ENCODE data around the gene SUPT3H. TPM values are rescaled to one million over a fixed set of nuclear protein-coding genes. Genes with fewer than 3 reads are reported as not detected.

SUPT3H gene
- total and polyA plus RNA-seq, 2 donors (not counting 1 experiment from before 2014, with no cell fraction given) = 5.5 to 12.4 TPM

- H3K9me3 Mint-ChIP-seq (ENCODE audit: insufficient read depth) = no peaks in the 10 kb centered on the region
- no peak overlapping the region for H3K27ac Mint-ChIP-seq
Observed at GRCh38 chr6:45300736-45301135, 77.0 kb downstream of the SUPT3H start.

DNA sequence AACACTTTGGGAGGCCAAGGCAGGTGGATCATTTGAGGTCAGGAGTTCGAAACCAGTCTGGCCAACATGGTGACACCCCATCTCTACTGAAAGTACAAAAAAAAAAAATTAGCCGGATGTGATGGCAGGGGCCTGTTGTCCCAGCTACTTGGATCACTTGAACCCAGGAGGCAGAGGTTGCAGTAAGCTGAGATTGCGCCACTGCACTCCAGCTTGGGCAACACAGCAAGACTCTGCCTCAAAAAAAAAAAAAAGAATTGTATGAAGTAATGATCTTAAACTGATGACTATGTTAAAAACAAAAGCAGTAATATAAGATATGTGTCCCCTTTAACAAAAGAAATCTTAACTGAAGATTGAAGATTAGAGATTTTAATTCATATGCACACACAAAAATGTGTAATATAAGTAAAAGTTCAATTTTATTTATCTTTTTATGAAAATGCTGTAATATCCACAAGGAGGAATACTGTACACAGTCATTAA lies 78.6 kb downstream of the SUPT3H start:
- no peak overlapping the region for H3K4me3 ChIP-seq (ENCODE audit: control extremely low read depth in 1 of 5, extremely low read depth in 1 of 5, insufficient read depth in 1 of 5, low read depth in 2 of 5, low read length in 4 of 5)
- H3K9ac ChIP-seq (ENCODE audit: low read length) = no peak overlapping the region
- H3K9me3 Mint-ChIP-seq (ENCODE audit: insufficient read depth) = no peaks in the 10 kb centered on the region
- no peaks in the 10 kb centered on the region for H3K9me3 ChIP-seq (ENCODE audit: control extremely low read depth in 1 of 3, control insufficient read depth in 2 of 3, insufficient read depth in 1 of 3, low read length in 2 of 3)
- POLR2A ChIA-PET = no interaction called here
- TF ChIP-seq, protein P1, sequence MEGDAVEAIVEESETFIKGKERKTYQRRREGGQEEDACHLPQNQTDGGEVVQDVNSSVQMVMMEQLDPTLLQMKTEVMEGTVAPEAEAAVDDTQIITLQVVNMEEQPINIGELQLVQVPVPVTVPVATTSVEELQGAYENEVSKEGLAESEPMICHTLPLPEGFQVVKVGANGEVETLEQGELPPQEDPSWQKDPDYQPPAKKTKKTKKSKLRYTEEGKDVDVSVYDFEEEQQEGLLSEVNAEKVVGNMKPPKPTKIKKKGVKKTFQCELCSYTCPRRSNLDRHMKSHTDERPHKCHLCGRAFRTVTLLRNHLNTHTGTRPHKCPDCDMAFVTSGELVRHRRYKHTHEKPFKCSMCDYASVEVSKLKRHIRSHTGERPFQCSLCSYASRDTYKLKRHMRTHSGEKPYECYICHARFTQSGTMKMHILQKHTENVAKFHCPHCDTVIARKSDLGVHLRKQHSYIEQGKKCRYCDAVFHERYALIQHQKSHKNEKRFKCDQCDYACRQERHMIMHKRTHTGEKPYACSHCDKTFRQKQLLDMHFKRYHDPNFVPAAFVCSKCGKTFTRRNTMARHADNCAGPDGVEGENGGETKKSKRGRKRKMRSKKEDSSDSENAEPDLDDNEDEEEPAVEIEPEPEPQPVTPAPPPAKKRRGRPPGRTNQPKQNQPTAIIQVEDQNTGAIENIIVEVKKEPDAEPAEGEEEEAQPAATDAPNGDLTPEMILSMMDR (IDR thresholded peaks at IDR 0.05) = no peak
- no peak for TF ChIP-seq EZH2 (IDR thresholded peaks at IDR 0.05; ENCODE audit: borderline replicate concordance, insufficient read depth, low read depth, low read length, poor library complexity, severe bottlenecking)
- intact Hi-C loops (cut with micrococcal nuclease) = no loop called here
- H3K27ac Mint-ChIP-seq = no peak overlapping the region
- H3K4me3 Mint-ChIP-seq = no peak overlapping the region
- no peaks in the 10 kb centered on the region for H4K20me1 ChIP-seq (ENCODE audit: control insufficient read depth, insufficient read depth, low read length, poor library complexity, severe bottlenecking)
- no peaks in the 10 kb centered on the region for H3K27me3 Mint-ChIP-seq
- no peaks in the 10 kb centered on the region for H3K4me1 ChIP-seq (ENCODE audit: control insufficient read depth in 2 of 2, insufficient read depth in 2 of 2, low read length in 2 of 2)
- no peak overlapping the region for H3K4me2 ChIP-seq (replicated peaks; ENCODE audit: low read depth, low read length, poor library complexity, severe bottlenecking)
- ATAC-seq (ENCODE audit: low read depth) = no peak
- no peaks in the 10 kb centered on the region for H3K36me3 ChIP-seq (replicated peaks in 1 of 2; ENCODE audit: control extremely low read depth in 1 of 2, control insufficient read depth in 1 of 2, extremely low read depth in 1 of 2, insufficient read depth in 2 of 2, low read length in 1 of 2)
- no peak overlapping the region for H2AFZ ChIP-seq (ENCODE audit: insufficient read depth, low read depth, low read length, poor library complexity, severe bottlenecking)
- no peak for DNase-seq
- H3K27me3 ChIP-seq (replicated peaks in 1 of 4; ENCODE audit: control extremely low read depth in 1 of 4, control insufficient read depth in 3 of 4, insufficient read depth in 4 of 4, low read length in 3 of 4) = no peaks in the 10 kb centered on the region
- peaks cover under 1% of the 10 kb centered on the region for H3K4me1 Mint-ChIP-seq
- H3K27ac ChIP-seq (ENCODE audit: low read length in 2 of 2) = no peak overlapping the region
- no peaks in the 10 kb centered on the region for H3K79me2 ChIP-seq (ENCODE audit: control insufficient read depth, insufficient read depth, low read length)
- 100% methylated on average over 1 of the region's 3 CpGs for WGBS (ENCODE audit: insufficient coverage)
- CTCF ChIA-PET = no interaction called here

More at GRCh38 chr6:45300736-45301135, 77.0 kb downstream of the SUPT3H start:
- Histone ChIP-seq H3K27me3 (replicated peaks in 1 of 4; ENCODE audit: control extremely low read depth in 1 of 4, control insufficient read depth in 3 of 4, insufficient read depth in 4 of 4, low read length in 3 of 4) (no peaks in the 10 kb centered on the region), H3K4me2 (replicated peaks; ENCODE audit: low read depth, low read length, poor library complexity, severe bottlenecking) (no peak overlapping the region), H4K20me1 (ENCODE audit: control insufficient read depth, insufficient read depth, low read length, poor library complexity, severe bottlenecking) (no peaks in the 10 kb centered on the region), H3K79me2 (ENCODE audit: control insufficient read depth, insufficient read depth, low read length) (no peaks in the 10 kb centered on the region), H3K27ac (ENCODE audit: low read length in 2 of 2) (no peak overlapping the region), H3K4me1 (ENCODE audit: control insufficient read depth in 2 of 2, insufficient read depth in 2 of 2, low read length in 2 of 2) (no peaks in the 10 kb centered on the region), H3K4me3 (ENCODE audit: control extremely low read depth in 1 of 5, extremely low read depth in 1 of 5, insufficient read depth in 1 of 5, low read depth in 2 of 5, low read length in 4 of 5) (no peak overlapping the region), H2AFZ (ENCODE audit: insufficient read depth, low read depth, low read length, poor library complexity, severe bottlenecking) (no peak overlapping the region), H3K9ac (ENCODE audit: low read length) (no peak overlapping the region), H3K36me3 (replicated peaks in 1 of 2; ENCODE audit: control extremely low read depth in 1 of 2, control insufficient read depth in 1 of 2, extremely low read depth in 1 of 2, insufficient read depth in 2 of 2, low read length in 1 of 2) (no peaks in the 10 kb centered on the region), H3K9me3 (ENCODE audit: control extremely low read depth in 1 of 3, control insufficient read depth in 2 of 3, insufficient read depth in 1 of 3, low read length in 2 of 3) (no peaks in the 10 kb centered on the region)
- ChIA-PET CTCF (no interaction called here), POLR2A (no interaction called here)
- Mint-ChIP-seq H3K4me3 (no peak overlapping the region), H3K4me1 (no peaks in the 10 kb centered on the region), H3K27me3 (no peaks in the 10 kb centered on the region)
- no peak for DNase-seq
- TF ChIP-seq EZH2 (IDR thresholded peaks at IDR 0.05; ENCODE audit: borderline replicate concordance, insufficient read depth, low read depth, low read length, poor library complexity, severe bottlenecking) = no peak
- TF ChIP-seq, protein P1 (IDR thresholded peaks at IDR 0.05) = no peak
- ATAC-seq (ENCODE audit: low read depth) = no peak
- 100% methylated on average over 1 of the region's 1 CpG for WGBS (ENCODE audit: insufficient coverage)
- intact Hi-C loops (cut with micrococcal nuclease) = no loop called here

All from B cell (primary cell).